Stimulated activated CD8-positive, alpha-beta memory T cell treated with anti-CD3 and anti-CD28 coated beads, Interleukin-12 subunit alpha, Interleukin-12 subunit beta, amount 100 ng/mL, for 24 hours (primary cell): ENCODE measurements around the gene CFAP157.

Experiments
- DNase-seq: peaks from one replicate; pipeline ENCODE4 v3.0.0-alpha.2; 2020; ENCODE audit errors: extremely low read depth

Gene CFAP157

DNA sequence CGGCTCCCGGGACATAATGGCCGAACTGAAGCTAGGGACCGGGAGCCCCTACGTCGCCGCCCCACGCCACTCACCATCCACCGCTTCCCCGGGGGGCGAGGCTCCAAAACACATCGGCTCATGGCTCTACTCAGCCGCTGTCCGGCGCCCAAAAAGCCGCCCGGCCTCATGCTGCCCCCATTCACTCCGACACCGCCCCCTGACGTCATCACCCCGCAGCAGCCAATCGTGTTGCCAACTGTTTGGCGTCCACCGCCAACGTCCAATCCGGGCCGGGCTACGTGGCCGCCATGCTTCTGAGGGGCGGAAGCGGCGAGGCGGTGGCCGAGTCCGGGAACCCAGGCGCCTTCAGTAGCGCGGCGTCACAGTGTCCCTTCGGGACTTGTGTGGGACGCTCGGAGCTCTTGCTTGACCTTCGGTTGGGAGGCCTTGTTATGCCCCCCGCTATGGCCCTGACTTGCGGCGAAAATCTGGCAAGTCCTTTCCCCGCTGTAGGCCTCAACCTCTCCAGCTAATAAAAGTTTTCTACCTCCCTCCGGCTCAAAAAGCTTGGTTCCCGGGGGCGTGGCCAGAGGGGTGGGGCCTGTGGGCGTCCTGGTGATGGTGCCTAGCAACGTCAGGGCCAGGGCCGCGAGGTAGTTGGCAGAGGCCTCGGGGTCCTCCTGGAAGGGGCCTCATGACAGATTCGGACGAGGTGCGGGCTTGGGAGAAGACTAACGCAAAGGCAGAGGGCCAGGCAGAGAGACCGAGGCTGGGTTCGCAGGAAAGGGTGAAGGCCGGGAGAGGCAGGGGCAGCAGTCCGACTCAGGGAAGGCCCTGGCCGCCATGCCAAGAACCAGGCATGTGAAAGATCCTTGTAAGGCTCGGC lies 8.9 kb downstream of the CFAP157 start, which contains the start of the genes PTRH1 and TTC16:
TSS of gene PTRH1 (minus strand) at position 194 of the 868 bp plus-strand sequence. CDS start at position 170, 24 bp downstream.
TSS of gene TTC16 (plus strand) at position 610 of the 868 bp plus-strand sequence. CDS start at position 677, 67 bp downstream.
- DNase-seq = peak; percentile 95

DNA sequence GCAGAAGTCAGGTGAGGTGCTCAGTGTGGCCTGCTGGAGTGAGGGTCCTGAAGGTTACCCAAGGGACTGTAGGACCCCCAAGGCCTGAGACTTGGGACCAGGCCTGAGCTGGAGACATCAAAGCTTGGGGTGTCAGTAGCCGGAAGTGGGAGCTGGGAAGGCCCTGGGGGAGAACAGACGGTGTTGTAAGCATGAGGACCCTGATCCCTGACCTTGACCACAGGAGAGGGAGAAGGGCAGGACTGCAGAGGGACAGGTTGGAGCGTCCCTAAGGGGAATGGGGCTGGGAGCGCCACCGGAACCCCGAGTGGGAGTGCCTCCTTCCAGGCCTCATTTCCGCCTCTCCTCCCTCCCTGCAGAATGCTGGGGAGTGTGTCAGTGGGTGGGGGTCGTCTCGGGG lies 9.6 kb downstream of the CFAP157 start:
- DNase-seq = no peak

DNA sequence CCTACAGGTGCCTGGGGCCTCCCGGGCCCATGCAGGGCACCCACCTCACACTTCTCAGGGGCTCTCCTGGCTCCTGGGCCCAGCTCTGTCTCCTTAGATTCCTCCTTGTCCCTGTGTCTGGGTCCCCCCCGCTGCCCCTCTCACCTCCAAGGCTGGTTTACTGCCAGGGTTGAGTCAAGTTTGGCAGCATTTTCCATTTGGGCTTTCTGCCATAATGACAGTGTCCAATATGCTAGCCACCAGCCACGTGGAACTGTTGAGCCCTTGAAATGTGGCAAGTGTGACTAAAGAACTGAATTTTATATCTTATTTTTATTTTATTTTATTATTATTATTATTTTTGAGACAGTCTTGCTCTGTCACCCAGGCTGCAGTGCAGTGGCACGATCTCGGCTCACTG lies 11.0 kb downstream of the CFAP157 start:
- no peak for DNase-seq

DNA sequence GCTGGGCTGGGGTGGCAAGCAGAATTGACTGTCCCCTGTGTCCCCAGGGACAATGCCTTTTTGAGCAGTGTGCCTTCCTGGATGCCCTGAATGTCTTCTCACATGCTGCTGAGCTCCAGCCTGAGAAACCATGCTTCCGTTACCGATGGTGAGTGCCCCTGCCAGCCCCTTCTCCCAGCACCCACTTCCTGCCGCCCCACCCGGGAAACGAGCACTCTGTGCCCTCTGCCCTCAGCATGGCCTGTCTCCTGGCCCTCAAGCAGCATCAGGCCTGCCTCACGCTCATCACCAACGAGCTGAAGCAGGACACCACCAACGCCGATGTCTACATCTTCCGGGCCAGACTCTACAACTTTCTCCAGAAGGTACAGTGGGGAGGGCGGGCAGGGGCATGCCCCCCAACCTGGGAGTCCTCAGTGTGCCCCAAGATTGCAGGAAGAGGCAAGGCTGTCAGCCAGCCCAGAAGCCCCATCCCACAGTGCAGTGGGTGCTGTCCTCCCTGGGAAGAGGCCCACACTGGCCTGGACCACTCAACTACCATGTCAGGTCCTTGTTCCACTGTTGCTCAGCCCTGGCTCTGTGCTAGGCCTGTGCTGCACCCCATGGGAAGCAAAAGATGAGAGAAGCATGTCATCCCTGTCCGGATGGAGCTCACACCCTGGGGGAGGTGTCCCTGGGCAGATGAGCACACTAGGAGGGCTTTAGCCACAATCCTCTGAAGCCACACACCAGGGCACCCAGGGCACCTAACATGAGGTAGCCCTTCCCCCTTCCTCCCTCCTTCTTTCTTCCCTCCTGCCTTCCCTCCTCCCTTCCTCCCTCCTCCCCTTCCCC lies 13.5 kb downstream of the CFAP157 start:
- no peak for DNase-seq

DNA sequence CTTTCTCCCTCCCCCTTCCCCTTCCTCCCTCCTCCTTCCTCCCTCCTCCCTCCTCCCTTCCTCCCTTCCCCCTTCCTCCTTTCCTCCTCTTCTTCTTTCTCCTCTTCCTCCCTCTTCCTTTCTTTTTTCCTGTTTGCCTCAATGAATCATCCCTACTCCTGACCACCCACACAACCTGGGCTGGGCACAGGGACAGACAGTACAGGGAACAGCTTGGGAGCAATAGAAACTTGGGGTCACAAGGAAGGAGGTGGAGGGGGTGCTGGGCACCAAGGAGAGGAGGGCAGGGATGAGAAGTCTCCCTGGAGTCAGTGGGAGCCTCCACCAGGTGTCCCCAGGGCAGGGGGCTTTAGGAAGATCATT lies 14.1 kb downstream of the CFAP157 start:
- DNase-seq = no peak

DNA sequence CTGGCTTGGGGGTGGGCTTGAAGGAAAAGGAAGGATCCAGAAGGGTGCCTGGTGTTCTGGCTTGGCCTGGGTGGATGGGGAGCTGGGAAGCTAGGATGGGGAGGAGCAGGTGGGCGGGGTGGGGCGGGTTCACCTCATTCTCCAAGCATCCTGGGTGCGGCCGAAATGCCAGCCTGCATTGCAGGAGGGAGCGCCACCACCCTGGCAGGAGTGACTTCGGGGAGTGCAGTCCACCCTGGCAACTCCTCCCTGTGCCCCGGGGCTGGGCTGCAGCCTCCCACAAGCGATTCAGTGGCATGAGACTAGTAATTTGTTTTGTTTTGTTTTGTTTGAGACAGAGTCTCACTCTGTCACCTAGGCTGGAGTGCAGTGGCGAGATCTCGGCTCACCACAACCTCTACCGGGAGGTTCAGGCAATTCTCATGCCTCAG lies 14.6 kb downstream of the CFAP157 start:
- DNase-seq = no peak

DNA sequence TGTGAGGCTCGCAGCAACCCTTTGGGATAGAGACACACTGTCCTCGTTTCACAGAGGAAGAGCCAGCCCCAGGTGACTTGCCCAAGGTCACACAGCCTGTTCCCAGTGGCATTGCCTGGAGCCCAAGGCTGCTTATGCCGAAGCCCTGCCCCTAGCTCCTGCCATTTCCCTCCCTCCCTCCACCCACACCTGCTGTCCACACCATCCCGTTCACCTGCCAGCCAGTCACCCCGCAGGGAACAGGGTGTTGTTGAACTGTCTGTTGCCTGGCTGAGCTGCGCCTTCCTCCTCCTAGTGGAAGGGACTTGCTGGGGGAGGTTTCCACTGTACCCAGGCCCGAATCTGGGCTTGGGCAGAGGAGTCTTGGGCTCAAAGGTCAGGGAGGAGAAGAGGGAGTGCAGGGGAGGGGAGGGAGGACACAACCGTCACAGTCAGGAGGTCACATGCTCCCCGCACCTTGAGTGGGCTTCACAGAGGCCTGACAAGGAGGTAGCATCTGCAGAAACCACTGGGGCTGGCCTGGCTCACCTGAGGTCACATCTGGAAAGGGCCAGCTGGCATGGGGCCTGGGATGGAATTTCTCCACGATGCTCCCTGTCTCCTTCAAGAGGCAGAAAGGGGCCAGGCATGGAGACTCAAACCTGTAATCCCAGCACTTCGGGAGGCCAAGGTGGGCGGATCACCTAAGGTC lies 15.4 kb downstream of the CFAP157 start:
- no peak for DNase-seq

DNA sequence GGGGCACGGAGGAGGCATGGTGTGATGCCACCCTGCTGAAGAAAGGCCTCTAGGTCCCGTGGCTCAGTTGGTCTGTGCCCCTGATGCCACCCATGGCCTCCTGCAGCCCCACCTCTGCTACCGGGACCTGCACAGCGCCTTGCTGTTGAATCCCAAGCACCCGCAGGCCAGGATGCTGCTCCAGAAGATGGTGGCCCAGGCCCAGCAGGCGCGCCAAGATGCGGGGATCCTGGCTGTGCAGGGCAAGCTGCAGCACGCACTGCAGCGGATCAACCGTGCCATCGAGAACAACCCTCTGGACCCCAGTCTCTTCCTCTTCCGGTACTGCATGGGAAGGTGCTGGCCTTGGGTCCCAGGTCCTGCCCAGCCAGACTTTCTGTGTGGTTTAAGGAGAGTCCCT lies 16.2 kb downstream of the CFAP157 start:
- DNase-seq = no peak

DNA sequence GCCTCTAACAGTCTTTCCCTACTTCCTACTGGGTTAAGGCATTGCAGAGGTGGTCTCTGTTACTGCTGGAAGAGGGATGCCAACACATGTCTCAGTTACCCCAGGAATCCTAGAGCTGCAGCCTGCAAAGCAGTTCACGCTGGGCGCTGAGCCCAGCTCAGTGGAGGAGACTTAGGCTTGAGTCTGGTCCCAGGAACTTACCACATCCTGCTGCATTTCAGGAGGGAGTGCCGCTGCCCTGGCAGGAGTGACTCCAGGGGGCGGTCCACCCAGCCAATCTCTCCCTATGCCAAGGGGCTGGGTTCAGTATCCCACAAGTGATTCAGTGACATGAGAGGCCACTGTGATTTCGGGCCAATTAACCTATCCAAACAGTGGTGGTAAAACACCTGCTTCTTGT lies 16.7 kb downstream of the CFAP157 start:
- DNase-seq = no peak

DNA sequence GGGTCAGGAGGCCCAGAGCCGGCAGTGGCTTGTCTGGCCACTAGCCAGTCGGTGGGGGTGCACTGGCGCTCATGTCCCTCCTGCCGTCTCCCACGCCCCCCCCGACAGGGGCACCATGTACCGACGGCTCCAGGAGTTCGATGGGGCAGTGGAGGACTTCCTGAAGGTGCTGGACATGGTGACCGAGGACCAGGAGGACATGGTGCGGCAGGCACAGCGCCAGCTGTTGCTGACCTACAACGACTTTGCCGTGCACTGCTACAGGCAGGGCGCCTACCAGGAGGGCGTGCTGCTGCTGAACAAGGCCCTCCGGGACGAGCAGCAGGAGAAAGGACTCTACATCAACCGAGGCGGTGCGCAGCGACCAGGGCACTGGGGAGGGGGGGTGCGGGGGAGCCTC lies 17.2 kb downstream of the CFAP157 start:
- DNase-seq = no peak

DNA sequence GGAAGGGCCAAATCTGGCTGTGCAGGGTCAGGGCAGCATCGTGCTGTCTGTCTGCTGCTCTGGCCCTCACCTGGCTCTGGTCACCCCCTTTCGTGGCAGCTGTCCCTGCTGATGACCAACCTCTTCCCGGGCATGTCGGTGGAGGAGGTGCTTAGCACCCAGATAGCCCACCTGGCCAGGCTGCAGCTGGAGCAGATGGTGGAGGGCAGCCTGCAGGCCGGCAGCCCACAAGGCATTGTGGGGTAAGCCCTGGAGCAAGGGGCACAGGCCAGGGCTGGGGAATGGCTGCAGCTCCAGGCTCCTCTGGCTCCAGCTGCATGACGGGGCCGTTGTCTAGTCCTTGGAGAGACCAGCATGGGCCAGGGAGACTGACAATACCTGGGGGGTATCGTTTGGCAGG lies 20.1 kb downstream of the CFAP157 start:
- DNase-seq = no peak

DNA sequence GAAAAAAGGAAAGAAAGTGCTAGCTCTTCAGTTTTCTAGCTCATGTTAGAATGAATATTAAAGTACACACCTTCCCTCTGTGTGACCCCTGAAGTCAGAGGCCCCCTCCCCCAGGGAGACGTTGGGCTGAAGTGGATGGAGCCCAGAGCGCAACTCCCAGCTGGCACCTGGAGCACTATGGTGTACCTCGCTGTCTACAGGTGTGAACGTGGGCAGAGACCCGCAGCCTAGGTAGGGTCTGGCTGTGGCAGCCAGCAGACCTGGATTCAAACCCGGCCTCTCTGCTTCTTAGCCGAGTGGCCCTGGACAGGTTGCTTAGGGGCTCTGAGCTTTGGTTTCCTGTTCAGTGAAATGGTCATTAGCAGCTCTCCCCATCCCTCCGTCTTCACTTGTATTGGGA lies 22.0 kb downstream of the CFAP157 start:
- DNase-seq = no peak

DNA sequence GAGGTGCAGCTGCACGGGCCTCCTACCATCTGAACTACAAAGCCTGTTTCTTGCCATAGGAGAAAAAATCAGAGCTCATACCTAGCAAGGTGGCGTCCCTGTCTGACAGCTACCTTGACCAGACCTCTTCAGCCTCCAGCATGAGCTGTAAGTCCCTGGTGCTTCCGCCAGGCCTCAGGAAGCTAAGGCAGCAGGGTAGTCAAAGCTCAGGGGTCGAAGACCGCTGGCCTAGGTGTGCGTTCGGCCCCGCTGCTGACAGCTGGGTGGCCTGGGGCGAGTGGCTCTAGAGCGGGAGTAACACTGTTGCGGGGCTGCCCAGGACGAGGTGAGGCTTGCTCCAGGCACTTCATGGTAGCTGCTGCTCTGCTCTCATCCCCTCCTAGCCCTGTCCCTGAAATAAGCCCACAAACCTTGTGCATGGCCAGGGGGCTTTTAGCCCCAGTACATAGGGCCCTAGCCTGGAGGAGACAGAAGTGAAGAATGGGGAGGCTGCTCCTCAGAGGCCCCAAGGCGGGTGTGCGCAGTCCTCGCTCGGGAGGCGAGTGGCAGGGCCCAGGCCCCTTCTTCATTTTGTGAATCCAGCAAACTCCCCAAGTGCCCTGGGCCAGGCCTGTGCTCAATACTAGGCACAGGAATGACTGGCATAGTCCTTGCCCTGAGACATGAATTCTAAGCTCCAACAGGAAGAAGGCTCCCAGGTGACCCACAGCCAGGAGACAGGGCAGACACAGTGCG lies 22.9 kb downstream of the CFAP157 start:
- DNase-seq = no peak

DNA sequence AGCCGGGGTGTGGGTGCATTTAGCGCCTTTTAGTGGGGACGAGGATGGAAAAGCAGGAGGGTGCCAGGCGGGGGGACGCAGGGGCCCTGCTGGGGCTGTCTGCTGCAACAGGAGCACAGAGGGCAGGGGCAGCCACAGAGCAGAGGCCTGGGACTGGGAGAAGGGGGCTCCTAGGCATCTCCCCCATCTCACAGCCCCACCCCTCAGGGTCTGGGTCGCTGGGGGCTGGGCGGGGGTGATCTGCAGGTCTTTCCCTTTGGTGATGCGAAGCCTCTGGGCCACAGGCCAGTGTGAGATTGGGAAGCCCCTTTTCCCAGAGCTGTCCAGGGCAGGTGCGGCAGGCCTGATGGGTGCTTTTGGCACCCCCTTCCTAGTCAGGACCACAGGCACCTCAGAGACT lies 23.5 kb downstream of the CFAP157 start:
- no peak for DNase-seq

DNA sequence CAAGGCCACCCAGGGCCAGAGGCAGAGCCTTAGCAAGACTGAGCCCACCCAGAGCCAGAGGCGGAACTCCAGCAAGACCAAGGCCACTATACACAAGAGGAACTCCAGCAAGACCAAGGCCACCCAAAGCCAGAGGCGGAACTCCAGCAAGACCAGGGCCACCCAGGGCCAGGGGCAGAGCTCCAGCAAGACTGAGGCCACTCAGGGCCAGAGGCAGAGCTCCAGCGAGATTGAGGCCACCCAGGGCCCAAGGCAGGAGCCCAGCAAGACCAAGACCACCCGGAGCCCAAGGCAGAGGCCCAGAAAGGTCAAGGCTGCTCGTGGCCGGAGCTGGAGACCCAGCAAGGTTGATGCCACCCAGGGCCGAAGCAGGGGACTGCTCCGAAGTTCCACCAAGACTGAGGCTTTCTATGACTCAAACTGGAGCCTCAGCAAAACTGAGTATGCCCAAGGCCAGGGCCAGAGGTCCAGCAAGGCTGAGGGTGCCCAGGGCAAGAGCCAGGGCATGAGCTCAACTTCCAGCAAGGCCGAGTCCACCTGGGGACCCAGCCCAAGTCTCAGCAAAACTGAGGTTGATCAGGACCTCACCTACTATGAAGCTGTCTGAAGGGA lies 24.1 kb downstream of the CFAP157 start:
- no peak for DNase-seq

DNA sequence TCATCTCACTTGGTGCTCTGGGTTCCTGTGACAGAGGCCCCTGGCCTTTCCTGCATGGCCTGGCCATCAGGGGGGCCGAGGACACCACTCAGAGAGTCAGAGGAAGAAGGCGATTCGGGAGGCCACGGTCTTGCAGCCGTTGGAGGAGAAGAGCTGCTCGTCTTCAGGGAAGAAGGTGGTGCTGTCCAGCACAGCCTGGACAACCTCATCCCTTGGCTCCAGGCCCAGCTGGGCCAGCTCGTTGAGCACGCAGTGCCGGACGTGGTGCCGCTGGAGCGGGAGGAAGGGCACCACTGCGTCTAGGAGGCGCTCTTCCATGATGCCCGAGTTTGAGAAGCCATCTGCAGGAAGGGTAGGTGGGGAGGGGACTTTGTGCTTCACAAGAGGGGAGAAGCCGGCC lies 25.1 kb downstream of the CFAP157 start:
- DNase-seq = no peak

DNA sequence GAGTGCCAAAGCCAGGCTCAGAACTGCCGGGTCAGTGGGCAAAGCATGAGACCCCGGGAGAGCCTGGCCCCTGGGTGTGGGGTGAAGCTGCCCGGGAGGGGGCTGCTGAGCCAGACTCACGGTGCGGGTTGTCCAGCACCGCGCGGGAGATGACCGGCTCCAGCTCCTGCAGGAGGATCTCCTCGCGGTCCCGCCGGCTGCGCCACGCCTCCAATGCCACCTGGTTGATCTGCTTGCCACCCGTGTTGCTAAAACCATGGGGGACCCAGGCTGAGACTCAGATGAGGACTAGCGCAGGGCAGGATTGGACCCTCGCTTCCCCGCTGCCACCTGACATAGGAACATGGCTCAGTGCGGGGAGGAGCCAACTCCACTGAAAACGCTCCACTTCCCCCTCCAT lies 25.7 kb downstream of the CFAP157 start:
- DNase-seq = no peak

DNA sequence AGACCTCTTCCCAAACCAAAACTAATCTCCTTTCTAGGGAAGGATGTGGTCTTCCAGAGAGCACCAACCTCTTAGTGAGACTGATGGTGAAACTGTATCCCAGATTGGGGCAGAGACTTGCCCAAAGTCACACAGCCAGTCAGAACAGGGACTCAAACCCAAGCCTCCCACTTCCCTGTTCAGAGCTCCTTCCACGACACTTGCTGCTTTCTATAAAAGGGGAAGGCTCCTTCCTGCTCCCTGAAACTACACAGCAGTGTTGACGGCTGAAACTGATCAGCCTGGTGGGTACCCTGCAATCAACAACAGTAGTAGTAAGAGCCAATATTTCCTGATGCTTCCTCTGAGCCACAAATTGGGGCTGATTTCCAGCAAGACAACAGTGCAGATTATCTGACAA lies 26.8 kb downstream of the CFAP157 start:
- no peak for DNase-seq

DNA sequence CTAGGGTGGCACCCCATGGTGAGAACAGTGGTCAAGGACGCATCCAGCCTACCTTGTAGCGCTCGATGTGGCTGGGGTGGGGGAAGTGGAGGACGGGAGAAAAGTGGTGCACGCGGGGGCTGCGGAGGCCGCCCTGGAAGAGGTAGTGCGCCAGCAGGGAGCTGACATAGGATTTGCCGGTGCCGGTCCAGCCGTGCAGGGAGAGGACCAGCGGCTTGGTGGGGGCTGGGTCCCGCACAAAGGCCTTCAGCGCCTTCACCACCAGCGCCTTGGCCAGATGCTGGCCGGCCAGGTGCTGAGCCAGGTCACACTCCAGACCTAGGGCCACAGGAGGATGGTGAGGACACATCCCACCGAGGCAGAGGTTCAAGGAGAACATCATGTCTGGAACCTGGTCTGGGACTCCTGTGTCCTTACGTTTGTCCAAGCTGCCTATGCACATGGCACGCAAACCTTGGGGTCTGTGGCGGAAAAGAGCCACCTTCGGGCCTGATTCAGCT lies 27.5 kb downstream of the CFAP157 start:
- no peak for DNase-seq

DNA sequence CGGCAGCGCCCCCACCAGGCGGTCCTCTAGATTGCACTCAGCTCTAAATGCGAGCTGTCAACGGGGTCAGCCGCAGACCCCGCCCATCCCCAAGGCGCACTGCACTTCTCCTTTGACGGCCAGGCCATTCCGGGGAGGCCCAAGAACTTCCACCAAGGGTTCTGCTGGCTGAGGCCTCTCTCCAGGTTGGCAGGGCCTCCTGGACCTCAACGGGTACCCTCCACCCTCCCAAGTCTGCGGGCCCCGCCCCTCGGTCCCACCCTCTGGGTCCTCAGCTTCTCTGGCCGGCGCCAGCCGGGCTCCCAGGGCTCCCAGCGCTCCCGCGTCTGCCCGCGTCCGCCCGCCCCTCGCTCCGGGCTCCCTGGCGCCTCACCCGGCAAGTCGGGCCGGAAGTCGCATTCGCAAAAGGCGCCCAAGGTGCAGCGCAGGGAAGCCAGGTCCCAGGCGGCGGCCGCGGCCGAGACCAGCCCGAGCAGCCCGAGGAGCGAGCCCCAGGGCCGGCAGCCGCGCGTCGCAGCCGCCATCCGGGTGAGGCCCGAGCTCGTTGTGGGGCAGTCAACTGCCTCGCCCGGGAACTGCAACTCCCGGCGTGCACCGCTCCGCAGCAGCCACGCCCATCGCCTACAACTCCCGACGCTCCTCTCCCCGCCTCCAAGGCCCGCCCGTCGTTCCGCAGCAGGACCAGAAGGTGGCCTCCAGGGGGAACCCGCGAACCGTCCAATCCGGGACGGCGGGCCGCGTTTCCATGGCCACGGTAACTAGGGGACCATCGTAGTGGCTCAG lies 28.1 kb downstream of the CFAP157 start, which contains the start of gene TOR2A:
TSS of gene TOR2A (minus strand) at position 548 of the 783 bp plus-strand sequence. CDS start at position 524, 24 bp downstream.
- DNase-seq = peak; percentile 98
